Measurements from ENCODE around the gene NDUFAF4. TPM values are rescaled to one million over a fixed set of nuclear protein-coding genes. Genes with fewer than 3 reads are reported as not detected.

NDUFAF4 gene
- total and polyA plus RNA-seq, 2 of the 8 experiments (the other 6 are each of a cell fraction or from before 2014, with no cell fraction given) = 21.9 to 84.4 TPM

DNA sequence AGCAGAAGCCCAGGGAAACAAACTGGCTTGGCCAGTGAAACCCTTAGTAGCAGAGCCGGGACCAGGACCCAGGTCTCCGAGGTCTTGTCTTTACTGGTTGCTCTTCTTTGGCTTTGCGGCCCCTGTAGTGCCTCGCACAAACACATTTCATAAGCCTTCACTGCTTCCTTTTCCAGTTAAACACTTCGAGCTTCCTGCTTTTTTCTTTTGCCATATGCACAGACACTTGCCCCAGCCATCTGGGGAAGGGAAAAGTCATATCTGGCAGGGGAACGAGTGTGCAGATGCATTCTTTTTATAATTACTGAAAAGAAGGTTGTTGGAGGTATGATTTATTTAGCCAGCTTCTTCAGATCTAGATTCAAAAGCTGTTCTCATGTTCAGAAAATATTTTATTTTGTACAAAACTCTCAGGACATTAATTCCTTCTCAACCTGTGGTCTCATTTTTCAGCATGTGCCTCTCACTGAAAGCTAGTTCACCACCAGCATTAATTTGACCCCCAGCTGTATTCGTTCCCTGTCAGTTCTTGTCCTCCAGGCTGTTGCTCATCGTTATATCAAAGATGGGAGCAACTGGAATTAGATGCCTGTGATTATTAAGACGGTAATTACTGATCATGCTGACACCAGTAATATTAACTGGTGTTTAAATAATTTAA lies 46.0 kb upstream of the NDUFAF4 start (continued):
- TF ChIP-seq, protein P1, sequence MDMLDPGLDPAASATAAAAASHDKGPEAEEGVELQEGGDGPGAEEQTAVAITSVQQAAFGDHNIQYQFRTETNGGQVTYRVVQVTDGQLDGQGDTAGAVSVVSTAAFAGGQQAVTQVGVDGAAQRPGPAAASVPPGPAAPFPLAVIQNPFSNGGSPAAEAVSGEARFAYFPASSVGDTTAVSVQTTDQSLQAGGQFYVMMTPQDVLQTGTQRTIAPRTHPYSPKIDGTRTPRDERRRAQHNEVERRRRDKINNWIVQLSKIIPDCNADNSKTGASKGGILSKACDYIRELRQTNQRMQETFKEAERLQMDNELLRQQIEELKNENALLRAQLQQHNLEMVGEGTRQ (IDR thresholded peaks at IDR 0.05; ENCODE audit: low read length) = no peak
- no peak for TF ChIP-seq BACH1 (IDR thresholded peaks at IDR 0.05; ENCODE audit: low read length)

All from H1 (cell line).